ENCODE measurements around the gene SMYD3.

DNA sequence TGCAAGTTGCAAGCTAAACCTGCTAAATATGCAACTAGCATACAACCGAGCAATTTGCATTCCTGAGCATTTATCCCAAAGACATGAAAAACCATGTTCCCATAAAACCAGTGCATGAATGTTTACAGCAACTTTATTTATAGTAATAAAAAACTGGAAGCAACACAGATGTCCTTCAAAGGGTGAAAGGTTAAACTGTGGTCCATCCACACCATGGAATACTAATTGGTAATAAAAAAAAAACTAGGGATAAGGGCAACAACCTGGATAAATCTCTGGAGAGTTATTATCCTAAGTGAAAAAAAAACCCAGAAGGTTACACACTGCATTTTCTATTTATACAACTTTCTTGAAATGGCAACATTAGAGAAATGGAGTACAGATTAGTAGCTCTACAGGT lies 474.1 kb downstream of the SMYD3 start:
- TF ChIP-seq, protein P1, sequence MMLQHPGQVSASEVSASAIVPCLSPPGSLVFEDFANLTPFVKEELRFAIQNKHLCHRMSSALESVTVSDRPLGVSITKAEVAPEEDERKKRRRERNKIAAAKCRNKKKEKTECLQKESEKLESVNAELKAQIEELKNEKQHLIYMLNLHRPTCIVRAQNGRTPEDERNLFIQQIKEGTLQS (IDR thresholded peaks at IDR 0.05) = no peak
- TF ChIP-seq, protein P1 (CRISPR knock-in tag; conservative IDR thresholded peaks at IDR 0.05) = no peak
- TF ChIP-seq EP300 (IDR thresholded peaks at IDR 0.05; ENCODE audit: low read length) = no peak
- TF ChIP-seq, protein P2, sequence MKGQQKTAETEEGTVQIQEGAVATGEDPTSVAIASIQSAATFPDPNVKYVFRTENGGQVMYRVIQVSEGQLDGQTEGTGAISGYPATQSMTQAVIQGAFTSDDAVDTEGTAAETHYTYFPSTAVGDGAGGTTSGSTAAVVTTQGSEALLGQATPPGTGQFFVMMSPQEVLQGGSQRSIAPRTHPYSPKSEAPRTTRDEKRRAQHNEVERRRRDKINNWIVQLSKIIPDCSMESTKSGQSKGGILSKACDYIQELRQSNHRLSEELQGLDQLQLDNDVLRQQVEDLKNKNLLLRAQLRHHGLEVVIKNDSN (CRISPR knock-in tag; IDR thresholded peaks at IDR 0.05) = no peak
- no peak for TF ChIP-seq CHD2 (IDR thresholded peaks at IDR 0.05; ENCODE audit: low read depth, low read length)
- no peak for TF ChIP-seq HMG20A (CRISPR knock-in tag; conservative IDR thresholded peaks at IDR 0.05)
- TF ChIP-seq TARDBP (IDR thresholded peaks at IDR 0.05) = no peak
- TF ChIP-seq, protein P3, sequence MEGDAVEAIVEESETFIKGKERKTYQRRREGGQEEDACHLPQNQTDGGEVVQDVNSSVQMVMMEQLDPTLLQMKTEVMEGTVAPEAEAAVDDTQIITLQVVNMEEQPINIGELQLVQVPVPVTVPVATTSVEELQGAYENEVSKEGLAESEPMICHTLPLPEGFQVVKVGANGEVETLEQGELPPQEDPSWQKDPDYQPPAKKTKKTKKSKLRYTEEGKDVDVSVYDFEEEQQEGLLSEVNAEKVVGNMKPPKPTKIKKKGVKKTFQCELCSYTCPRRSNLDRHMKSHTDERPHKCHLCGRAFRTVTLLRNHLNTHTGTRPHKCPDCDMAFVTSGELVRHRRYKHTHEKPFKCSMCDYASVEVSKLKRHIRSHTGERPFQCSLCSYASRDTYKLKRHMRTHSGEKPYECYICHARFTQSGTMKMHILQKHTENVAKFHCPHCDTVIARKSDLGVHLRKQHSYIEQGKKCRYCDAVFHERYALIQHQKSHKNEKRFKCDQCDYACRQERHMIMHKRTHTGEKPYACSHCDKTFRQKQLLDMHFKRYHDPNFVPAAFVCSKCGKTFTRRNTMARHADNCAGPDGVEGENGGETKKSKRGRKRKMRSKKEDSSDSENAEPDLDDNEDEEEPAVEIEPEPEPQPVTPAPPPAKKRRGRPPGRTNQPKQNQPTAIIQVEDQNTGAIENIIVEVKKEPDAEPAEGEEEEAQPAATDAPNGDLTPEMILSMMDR (IDR thresholded peaks at IDR 0.05 in 2 of 3, conservative IDR thresholded peaks at IDR 0.05 in 1 of 3; ENCODE audit: insufficient read depth in 2 of 3, low read depth in 1 of 3, low read length in 3 of 3) = no peak
- no peak for TF ChIP-seq WHSC1 (IDR thresholded peaks at IDR 0.05; ENCODE audit: low read length)
- TF ChIP-seq FOXA1 (IDR thresholded peaks at IDR 0.05; ENCODE audit: borderline replicate concordance) = no peak
- no peak for TF ChIP-seq HDGF (IDR thresholded peaks at IDR 0.05)
- TF ChIP-seq, protein P4, sequence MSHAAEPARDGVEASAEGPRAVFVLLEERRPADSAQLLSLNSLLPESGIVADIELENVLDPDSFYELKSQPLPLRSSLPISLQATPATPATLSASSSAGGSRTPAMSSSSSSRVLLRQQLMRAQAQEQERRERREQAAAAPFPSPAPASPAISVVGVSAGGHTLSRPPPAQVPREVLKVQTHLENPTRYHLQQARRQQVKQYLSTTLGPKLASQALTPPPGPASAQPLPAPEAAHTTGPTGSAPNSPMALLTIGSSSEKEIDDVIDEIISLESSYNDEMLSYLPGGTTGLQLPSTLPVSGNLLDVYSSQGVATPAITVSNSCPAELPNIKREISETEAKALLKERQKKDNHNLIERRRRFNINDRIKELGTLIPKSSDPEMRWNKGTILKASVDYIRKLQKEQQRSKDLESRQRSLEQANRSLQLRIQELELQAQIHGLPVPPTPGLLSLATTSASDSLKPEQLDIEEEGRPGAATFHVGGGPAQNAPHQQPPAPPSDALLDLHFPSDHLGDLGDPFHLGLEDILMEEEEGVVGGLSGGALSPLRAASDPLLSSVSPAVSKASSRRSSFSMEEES (CRISPR knock-in tag; IDR thresholded peaks at IDR 0.05) = no peak
- TF ChIP-seq, protein P5, sequence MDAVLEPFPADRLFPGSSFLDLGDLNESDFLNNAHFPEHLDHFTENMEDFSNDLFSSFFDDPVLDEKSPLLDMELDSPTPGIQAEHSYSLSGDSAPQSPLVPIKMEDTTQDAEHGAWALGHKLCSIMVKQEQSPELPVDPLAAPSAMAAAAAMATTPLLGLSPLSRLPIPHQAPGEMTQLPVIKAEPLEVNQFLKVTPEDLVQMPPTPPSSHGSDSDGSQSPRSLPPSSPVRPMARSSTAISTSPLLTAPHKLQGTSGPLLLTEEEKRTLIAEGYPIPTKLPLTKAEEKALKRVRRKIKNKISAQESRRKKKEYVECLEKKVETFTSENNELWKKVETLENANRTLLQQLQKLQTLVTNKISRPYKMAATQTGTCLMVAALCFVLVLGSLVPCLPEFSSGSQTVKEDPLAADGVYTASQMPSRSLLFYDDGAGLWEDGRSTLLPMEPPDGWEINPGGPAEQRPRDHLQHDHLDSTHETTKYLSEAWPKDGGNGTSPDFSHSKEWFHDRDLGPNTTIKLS (IDR thresholded peaks at IDR 0.05; ENCODE audit: borderline replicate concordance, low read depth) = no peak
- no peak for TF ChIP-seq POLR2A (conservative IDR thresholded peaks at IDR 0.05)
- no peak for TF ChIP-seq ELF4 (CRISPR knock-in tag; IDR thresholded peaks at IDR 0.05)

All from K562 (cell line).